CD4-positive, alpha-beta T cell treated with Interleukin-2 at 100 ng/mL for 4 hours (primary cell): ENCODE results near the gene PCBP3.
"Not testable (repeated sequence)": the region's sequence is repeated elsewhere in the genome, so short reads cannot be mapped to it uniquely, and the experiment has no call there.

Source experiments
- DNase-seq: peaks from one replicate; pipeline ENCODE4 v3.0.0-alpha.2; 2020; ENCODE audit warnings: low spot score

Gene PCBP3

DNA sequence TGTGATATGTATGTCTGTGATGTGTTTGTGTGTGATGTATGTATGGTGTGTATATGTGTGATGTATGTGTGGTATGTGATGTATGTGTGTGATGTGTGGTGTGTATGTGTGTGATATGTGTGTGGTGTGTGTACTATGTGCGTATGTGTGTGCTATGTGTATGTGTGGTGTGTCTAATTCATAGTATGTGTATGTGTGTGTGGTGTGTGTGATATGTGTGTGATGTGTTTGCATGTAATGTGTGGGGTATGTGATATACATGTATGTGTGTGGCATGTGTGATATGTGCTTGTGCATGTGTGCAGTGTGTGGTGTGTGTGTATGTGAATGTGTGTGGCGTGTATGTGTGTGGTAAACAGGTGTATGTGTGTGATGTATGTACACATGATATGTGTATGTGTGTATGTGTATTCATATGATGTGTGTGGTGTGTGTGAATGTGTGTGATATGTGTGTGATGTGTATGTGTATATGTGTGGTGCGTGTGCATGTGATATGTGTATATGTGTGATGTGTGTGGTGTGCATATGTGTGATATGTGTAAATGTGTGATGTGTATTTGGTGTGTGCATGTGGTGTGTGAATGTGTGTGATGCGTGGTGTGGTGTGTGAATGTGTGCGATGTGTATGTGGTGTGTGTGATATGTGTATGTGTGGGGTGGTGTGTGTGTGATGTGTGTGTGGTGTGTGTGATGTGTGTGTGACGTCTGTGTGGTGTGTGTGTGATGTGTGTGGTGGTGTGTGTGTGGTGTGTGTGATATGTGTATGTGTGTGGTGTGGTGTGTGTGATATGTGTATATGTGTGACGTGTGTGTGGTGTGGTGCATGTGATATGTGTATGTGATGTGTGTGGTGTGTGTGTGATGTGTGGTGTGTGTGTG is 8.0 kb upstream of the PCBP3 start:
- DNase-seq, result no peak

DNA sequence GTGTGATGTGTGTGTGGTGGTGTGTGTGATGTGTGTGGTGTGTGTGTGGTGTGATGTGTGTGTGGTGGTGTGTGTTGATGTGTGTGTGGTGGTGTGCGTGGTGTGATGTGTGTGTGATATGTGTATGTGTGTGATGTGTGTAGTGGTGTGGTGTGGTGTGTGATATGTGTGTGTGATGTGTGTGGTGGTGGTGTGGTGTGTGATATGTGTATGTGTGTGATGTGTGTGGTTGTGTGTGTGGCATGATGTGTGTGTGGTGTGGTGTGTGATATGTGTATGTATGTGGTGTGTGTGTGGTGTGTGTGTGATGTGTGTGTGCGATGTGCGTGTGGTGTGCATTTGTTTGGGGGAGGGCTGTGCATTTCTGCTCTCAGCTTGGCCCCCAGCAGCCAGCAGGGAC is 7.1 kb upstream of the PCBP3 start:
- DNase-seq, result no peak

DNA sequence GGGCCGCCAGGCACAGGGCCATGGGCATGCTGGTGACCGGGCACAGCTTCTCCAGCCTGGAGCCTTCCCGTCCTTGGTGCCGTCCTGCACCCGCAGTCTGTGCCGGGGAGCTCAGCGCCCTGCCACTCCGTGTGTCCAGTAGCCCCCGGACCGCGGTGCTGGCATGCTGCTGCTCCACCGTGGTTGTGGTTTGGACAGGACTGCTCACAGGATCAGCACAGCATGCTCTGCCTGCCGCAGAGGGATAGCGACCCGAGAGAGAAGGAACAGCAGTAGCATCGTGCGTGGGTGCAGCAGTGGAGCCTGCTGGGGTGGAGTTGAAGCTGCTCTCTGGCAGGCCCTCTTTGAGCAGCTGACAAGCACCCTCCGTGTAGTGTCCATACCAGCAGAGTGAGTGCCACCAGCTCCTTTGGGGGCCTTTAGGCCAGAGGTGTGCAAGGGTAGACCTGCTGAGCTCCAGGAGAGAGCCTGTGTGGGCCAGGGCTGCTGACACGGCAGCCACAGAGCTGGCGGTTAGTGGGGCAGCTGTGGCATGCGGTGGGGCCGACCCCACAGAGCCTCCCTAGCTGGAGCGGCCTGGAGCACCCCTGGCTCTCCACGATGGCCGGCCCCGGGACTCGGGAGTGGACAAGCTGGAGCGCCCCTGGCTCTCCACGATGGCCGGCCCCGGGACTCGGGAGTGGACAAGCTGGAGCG is 6.4 kb upstream of the PCBP3 start:
- no peak for DNase-seq

DNA sequence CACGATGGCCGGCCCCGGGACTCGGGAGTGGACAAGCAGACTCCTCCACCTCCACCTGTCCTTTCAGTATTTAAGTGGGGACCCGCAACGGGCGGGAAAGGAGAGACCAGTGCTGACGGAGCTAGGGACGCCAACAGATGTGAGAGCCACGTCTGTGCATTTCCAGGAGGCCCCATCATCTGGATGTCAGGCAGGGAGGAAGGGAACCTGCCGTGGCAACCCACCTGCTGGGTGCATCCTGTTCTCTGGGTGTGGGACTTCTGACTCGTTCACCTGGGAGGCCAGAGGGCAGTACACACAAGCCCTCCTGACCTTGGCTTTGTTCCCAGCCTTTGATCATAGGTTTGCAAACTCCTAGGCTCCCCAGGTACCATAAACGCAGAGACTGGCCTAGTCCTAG is 5.6 kb upstream of the PCBP3 start:
- DNase-seq, result no peak

DNA sequence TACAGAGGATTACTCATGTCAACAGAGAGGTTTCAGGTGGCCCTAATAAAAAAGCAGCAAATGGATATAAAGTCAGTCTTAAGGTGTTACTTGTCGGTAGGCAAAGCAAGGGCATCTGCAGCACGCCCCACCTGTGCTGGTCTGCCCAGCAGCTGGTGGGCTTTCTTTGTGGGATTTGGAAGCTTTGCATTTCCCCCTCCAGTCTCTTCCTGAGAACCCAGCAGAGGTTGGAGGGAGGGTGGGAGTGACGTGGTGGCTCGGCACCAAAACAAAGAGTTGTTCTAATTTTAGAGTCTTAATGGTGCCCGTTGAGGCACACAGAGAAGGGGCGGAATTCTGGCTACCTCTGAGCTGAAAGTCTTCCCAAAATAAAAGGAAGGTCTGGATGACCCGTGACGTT is 4.8 kb upstream of the PCBP3 start:
- DNase-seq, result no peak

DNA sequence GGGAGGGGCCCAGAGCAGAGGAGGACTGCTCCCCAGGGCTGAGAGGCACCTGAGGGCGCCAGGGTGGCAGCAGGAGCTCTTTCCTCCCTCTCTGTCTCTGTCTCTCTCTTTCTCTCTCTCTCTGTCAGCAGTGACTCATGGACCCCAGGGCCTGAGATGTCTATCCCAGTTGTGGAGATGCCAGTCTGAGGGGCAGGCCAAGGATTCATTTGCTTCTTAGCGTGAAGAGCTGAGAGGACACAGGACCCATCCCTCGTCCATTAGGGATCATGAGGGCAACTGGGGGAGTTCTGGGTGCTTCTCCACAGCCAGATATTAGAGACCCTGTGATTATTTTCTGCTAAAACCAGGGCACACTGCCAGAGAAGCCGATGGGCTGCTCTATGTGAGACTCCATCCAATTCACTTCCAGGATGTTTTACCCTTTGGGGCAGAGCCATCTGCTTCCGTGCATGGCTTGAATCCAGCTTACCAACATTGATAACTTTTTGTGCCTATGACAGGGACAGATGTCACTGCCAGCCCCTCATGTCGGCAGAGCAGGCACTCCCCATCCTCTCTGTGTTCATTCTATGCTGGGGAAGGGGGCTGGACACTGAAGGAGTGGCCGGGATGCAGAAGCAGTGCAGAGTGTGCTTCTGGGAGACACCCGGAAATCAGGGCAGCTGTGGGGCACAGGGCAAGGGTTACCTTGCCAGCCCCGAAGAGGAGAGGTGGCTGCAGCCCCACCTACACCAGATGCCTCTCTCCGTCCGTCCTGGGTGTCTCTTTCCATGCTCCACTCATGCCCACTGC is 4.1 kb upstream of the PCBP3 start:
- DNase-seq, result no peak

DNA sequence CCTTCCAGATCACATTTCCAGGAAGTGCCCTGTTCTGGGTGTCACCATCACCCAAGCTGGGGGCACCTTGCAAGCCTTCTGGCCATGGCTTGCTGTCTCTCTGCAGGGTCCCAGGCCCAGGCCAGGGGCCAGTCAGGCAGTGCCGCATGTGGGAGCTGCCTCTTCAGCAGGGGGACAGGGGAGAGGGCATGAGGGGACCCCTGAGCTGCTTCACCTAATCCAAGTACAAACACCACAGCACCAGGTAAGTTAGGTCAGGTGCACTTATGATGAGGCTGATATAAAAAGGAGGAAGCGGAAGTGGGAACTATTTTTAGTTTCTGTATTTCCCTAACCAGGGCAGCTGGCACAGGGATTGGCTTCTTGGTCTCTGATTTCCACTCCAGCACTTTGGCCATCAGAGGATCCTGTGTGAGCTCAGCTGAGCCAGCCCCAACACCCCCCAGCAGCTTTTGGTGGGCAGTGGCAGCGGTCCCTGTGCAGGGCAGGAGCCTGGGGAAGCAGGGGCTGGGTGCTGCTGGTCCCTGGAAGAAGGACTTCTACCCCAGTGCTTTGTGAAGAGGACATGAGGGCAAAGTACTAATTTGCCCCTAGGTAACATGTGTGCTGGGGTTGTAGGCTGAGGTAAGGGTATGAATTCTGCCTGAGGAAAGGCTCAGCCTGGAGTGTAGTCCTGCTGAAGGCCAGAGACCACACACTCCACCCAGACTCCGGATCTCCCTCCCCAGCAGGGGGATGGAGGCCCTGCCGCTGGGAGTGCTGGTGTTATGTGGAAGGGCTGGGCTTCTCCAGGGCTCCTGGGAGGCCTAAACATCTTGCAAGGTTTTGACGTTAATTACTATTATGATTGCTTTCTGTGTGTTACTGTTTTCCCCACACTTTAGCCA is 3.3 kb upstream of the PCBP3 start:
- no peak for DNase-seq

DNA sequence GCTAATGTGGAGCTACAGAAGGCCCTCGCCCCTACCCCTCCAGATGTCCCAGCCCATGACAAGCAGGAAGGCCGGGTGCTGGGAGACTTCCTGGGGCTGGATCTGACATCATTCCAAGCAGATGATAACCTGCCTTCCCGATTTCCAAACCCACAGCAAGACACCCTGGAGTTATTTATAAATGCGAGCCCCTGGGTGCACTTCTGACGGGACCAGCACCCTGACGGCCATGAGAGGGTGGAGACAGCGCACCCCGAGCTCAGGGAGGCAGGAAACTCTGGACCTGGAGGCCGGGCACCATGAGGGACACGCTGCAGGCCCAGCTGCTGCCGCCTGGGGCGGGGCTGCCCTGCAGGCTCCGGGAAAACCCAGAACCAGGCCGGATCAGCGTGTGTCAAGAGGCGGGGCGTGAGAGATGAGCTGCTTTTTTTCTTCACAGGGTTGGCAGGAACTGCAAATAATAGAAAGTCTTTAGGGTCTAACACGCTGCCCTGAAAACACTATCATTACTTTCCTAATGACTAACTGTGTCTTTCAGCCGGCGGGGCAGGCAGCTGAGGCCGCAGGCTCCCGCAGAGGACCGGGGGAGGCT is 2.5 kb upstream of the PCBP3 start:
- DNase-seq, result no peak

DNA sequence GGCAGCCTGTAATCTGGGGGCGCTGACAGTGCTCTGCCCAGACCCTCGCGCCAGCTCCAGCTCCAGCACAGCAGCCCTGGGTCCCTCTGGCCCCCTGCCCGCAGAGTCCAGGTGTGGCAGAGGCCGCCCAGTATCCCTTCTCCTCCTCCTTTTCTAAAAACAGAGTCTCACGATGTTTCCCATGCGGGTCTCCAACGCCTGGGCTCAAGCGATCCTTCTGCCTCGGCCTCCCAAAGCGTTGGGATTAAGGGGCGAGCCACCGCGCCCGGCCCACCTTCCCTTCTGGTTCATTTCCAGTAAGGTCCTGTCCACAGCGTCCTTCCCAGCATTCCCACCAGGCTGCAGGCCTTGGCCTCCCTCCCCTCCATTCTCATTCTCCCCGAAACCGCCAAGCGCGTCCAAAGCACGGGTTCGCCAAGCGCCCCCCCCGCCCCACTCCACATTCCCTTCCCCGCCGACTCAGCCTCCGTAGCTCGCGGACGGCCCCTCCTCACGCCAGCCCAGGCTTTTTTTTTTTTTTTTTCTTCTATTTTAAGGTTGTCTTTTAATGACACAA is 2.0 kb upstream of the PCBP3 start:
- no peak for DNase-seq

DNA sequence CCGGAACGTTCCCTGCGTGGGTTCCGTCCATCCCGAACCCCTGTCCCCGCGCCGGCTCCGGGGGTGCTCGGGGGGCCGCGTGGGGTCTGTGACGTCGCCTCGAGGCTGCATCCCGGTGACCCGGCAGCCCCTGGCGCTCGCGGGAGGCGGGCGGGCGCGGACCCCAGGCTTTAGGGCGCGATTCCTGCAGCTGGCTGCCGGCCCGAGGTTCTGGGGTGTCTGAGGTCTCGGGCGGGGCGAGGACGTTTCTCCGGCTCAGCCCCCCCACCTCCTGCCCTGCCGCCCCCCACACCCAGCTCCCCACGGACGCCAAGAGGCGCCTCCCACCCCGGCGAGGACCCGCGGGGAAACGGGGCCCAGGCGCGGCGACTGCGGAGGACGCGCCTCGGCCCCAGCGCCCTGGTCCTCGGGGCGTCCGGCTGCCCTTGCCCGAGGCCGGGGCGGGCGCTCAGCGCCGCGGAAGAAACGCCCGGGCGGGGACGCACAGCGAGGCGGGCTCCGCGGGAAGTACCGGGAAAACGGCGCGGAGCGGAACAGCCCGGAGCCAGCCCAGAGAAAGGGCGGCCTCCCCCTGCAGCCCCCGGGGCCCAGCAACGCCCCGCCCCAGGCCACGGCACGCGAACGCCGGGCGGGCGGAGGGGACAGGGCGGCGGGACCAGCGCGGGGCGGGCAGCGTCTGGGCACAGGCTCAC is 1.3 kb upstream of the PCBP3 start:
- no peak for DNase-seq

DNA sequence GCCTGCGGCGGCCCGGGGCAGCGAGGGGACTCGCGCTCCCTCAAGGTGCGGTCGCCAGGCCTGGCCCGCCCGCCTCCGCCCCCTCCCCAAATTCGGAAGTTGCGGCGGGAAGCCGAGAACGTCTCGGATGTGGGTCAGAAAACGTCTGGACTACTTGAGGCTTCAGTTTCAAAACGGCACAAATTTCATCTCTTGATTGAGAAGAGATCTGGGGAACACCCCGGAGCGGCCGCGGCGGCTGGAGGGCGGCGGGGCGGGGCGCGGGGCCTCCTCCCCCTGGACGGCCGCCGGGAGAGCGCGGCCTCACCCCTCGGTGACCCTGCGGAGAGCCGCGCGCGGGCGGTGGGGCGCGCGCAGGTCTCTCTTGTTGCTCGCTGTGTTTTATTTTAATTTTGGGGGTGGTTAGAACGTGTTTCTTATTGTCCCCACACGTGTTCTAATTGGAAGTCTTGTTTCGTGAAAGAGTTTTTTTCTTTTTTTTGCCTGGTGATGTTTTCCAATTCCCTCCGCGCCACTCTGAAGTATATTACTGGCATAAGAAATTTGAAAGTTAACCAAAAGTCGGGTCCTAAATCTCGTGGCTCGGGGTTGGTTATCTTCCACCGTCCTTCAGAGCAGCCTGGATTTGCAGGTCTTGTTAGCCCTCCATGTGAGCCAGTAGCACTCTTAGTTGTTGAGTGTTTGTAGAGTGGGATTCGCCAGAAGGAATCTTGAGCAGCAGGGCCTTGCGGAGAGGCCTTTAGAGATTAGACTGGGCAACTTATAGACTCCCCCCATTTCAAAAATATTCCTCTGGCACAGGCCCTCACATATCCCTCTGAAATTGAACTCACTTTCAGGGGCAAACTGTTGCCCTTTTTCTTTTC is 749 bp downstream of the PCBP3 start:
- DNase-seq, result no peak

DNA sequence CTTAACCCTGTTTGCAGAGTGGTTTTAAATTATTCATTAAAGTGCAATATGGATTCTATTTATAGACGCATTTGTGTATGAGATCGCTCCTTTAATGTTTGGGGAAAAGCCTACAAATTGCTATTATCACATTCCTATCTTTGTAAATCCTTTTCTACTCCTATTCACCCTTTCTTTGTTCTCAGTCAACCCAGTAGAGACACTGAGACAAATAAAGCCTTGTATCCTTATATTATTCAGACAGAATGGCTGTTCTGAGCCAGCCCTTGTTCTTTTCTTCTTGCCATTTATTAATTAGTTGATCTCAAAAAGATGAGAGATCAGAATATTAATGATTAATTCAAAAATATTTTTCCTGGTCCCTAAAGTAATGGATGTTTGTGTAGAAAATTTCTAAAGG is 8.4 kb downstream of the PCBP3 start:
- DNase-seq, result no peak

DNA sequence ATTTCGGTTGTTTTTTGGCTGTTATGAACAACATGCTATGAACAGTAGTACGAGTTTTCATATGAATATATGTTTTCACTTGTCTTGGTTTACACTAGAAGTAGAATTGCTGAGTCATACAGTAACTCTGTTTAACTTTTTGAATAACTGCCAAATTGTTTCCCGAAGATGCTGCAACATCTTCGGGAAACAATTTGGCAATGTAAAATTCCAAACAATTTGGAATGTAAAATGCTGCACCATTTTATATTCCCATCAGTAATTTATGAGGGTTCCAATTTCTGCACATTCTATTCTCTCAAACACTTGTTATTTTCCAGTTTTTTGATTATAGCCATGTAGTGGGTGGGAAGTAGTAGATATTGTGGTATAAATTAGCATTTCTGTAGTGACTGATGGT is 11.6 kb downstream of the PCBP3 start:
- no peak for DNase-seq

DNA sequence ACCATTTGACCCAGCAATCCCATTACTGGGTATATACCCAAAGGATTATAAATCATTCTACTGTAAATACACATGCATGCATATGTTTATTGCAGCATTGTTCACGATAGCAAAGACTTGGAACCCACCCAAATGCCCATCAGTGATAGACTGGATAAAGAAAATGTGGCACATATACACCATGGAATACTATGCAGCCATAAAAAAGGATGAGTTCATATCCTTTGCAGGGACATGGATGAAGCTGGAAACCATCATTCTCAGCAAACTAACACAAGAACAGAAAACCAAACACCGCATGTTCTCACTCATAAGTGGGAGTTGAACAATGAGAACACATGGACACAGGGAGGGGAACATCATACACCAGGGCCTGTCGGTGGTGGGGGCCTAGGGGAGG is 12.6 kb downstream of the PCBP3 start:
- not testable (repeated sequence) for DNase-seq

DNA sequence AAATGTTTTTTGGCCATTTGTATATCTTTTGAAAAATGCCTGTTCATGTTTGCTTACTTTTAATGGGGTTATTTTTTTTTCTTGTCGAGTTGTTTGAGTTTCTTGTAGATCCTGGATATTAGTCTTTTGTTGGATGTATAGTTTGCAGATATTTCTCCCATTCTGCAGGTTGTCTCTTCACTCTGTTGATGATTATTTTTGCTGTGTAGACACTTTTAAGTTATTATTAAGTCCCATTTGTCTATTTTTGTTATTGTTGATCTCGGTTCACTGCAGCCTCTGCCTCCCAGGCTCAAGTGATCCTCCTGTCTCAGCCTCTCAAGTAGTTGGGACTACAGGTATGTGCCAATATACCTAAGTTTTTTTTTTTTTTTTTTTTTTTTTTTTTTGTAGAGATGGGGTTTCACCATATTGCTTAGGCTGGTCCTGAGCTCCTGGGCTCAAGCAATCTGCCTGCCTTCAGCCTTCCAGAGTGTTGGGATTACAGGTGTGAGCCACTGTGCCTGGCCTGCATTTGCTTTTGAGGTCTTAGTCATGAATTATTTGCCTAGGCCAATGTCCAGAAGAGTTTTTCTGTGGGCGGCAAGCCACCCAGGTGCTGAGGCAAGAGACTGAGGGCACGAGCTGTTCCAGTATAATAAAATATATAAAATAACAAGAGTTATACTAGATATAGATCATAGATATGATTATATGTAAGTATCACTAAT is 18.5 kb downstream of the PCBP3 start:
- DNase-seq, result not testable (repeated sequence)

DNA sequence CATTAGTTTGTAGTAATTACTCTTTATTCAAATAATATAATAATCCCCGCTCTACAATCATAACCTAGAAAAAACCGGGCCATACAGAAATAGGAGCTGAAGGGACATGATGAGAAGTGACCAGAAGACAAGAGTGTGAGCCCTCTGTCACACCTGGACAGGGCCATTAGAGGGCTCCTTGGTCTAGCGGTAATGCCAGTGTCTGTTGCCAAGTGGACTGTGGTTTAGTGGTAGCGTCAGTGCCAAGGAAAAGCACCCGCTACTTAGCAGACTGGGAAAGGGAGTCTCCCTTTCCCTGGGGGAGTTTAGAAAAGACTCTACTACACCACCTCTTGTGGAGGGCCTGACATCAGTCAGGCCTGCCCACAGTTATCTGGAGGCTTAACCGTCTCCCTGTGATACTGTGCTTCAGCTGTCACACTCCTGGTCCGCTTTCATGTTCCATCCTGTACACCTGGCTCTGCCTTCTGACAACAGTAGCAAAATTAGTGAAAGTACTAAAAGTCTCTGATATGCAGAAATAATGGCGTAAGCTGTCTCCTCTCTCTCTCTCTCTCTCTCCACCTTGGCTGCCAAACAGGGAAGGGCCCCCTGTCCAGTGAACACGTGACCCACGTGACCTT is 19.2 kb downstream of the PCBP3 start:
- not testable (repeated sequence) for DNase-seq

DNA sequence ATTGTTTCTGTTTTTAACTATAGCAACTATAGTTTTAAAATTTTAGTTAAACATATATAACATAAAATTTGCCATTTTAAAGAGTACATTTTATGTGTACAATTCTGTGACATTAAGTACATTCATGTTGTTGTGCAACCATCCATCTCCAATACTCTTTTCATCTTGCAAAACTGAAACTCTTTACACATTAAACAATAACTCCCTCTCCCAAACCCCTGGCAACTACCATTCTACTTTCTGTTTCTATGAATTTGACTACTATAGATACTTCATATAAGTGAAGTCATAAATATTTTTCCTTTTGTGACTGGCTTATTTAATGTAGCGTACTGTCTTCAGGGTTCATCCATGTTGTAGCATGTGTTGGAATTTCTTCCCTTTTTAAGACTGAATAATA is 25.9 kb downstream of the PCBP3 start:
- no peak for DNase-seq

DNA sequence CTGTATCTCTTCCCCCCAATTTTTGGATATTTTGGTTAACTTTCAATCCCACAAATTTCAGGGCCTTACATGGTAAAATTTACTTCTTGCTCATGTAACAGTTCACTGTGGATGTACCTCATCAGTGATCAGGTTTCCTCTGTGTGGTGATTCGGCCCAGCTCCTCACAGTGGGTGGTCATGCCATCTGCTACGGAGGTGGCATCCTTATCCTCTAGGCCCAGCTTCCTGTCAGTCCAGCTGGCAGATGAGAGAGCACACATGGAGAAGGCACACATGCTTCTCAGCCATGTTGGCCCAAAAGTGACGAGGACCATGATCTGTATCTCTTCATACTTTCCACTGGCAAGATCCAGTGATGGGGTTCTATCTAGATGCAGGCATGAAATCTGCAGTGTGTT is 27.2 kb downstream of the PCBP3 start:
- DNase-seq, result no peak
